Stomach (tissue), 4 donors: Measurements from ENCODE around the gene AQP2.

Source experiments
- POLR2A ChIP-seq, 4 donors: fragments of 450-650 bp; IDR thresholded peaks; one replicate each; pipeline ENCODE4 v1.6.1; 2016; ENCODE audit warnings: antibody characterized with exemption in 4 of 4, control low read depth in 2 of 4, mild to moderate bottlenecking in 1 of 4, moderate library complexity in 1 of 4
- POLR2AphosphoS5 ChIP-seq, 3 donors: sonication (generic); formaldehyde crosslinking; IDR thresholded peaks; one replicate each; pipeline ENCODE4 v1.6.1; 2016; ENCODE audit warnings: antibody characterized with exemption in 3 of 3
- TF ChIP-seq, protein P1 (sequence below), 7 experiments: fragments of 450-650 bp in 4 of 7; fragments of 200-600 bp in 3 of 7; sonication (generic) in 3 of 7; IDR thresholded peaks; one replicate each; pipeline ENCODE4 v1.5.1; 2016 to 2019; ENCODE audit warnings: antibody characterized with exemption in 7 of 7, control low read depth in 2 of 7, mild to moderate bottlenecking in 1 of 7

GRCh38 chr12:49982246-49983087 is 31.9 kb downstream of the AQP2 start:
- no peak for TF ChIP-seq POLR2AphosphoS5 (IDR thresholded peaks at IDR 0.05)
- no peak for TF ChIP-seq POLR2A (IDR thresholded peaks at IDR 0.05)
- TF ChIP-seq, protein P1, sequence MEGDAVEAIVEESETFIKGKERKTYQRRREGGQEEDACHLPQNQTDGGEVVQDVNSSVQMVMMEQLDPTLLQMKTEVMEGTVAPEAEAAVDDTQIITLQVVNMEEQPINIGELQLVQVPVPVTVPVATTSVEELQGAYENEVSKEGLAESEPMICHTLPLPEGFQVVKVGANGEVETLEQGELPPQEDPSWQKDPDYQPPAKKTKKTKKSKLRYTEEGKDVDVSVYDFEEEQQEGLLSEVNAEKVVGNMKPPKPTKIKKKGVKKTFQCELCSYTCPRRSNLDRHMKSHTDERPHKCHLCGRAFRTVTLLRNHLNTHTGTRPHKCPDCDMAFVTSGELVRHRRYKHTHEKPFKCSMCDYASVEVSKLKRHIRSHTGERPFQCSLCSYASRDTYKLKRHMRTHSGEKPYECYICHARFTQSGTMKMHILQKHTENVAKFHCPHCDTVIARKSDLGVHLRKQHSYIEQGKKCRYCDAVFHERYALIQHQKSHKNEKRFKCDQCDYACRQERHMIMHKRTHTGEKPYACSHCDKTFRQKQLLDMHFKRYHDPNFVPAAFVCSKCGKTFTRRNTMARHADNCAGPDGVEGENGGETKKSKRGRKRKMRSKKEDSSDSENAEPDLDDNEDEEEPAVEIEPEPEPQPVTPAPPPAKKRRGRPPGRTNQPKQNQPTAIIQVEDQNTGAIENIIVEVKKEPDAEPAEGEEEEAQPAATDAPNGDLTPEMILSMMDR (IDR thresholded peaks at IDR 0.05) = no peak
